CMK (cell line): Measurements from ENCODE around the gene SYCN.

Source experiments
- DNase-seq: peaks from one replicate; pipeline ENCODE4 v3.0.0-alpha.2; 2010; ENCODE audit warnings: low read depth

Gene SYCN

DNA sequence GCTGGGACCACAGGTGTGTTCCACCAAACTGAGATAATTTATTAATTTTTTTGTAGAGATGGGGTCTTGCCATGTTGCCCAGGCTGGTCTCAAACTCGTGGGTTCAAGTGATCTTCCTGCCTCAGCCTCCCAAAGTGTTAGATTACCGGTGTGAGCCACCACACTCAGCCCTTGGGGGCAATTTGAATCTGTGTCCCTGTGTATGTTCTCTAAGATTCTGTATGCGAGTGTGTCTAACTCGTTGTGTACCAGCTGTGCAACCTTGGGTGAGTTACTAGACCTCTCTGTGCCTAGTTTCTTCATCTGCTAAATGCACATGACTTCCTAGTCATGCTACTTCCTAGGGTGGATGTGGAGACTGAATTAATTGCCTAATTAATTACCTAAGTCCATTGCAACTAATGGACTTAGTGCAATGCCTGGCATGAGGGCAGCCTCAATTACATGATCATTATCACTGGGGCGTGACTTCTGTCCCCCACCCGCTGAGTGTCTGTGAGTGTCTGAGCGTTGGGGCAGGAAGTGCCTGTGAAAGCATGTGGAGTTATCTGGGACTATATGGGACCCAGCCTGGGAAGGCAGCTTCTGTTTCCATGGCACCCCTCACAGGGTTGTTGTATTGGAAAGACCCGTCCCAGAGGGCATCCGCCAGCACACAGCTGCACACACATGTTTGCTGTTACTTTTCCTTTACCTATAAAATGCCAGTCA lies 9.1 kb downstream of the SYCN start:
- no peak for DNase-seq

GRCh38 chr19:39193803-39194202 lies 10.3 kb downstream of the SYCN start:
- DNase-seq, result no peak

DNA sequence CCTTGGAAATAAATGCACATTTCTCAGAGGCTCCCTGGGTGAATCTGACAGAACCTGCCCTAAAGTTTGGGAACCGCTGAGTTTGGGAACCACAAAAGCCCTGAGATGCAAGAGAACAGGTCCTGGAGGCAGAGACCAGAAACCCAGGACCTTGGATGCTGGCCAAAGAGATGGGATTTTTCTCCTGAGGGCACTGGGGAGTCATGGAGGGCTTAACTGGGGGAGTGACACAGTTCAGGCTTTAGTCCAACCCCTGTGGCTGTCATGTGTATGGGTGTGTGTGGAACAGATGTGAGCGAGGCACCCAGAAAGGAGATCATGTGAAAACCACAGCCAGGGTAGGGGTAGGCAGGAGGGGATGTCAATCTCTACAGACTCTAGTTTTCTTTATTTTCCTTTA lies 11.2 kb downstream of the SYCN start:
- no peak for DNase-seq

GRCh38 chr19:39190768-39191167 lies 13.3 kb downstream of the SYCN start:
- DNase-seq, result no peak

- DNase-seq, result no peak
Measured at GRCh38 chr19:39188960-39189359, 15.1 kb downstream of the SYCN start.

GRCh38 chr19:39187552-39187943 lies 16.5 kb downstream of the SYCN start:
- no peak for DNase-seq

GRCh38 chr19:39186391-39186790 lies 17.7 kb downstream of the SYCN start:
- no peak for DNase-seq

GRCh38 chr19:39183104-39183503 lies 21.0 kb downstream of the SYCN start:
- no peak for DNase-seq

DNA sequence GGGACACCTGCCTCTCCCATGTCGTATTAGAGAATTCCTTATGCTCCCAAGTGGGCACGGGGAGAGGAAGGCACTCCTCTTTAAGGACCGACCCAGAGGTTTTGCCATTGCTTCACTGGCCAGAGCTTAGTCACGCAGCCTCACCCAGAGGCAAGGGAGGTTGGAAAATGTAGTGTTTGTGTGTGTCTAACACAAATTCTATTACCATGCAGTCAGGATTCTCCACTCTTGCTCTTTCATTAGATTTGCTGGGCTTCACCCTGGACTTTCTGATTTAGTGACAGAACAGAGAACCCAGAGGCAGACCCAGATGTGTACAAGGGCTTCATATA lies 21.9 kb downstream of the SYCN start:
- DNase-seq, result no peak

GRCh38 chr19:39181500-39182173 lies 22.4 kb downstream of the SYCN start:
- DNase-seq, result no peak

- DNase-seq, result no peak
Measured at GRCh38 chr19:39180749-39181148, 23.3 kb downstream of the SYCN start.

DNA sequence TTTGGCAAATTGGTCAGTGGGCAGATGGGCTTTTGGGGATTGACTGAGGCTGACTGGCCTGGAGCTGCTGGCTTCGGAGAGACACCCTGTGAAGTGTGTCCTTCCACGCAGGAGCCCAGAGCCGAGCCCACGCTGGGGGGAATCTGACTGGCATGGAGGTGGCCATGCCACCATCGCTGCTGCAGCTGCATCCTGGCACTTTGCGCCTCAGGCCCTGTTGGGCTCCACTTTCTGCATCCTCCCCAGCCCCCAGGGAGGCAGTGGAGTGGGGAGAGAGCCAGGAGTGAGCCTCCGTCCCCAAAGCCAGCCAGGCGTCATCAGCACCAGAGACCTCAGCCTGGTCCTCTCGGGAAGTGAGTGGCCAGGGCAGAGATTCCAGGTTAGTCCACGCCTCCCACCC lies 24.3 kb downstream of the SYCN start:
- no peak for DNase-seq

DNA sequence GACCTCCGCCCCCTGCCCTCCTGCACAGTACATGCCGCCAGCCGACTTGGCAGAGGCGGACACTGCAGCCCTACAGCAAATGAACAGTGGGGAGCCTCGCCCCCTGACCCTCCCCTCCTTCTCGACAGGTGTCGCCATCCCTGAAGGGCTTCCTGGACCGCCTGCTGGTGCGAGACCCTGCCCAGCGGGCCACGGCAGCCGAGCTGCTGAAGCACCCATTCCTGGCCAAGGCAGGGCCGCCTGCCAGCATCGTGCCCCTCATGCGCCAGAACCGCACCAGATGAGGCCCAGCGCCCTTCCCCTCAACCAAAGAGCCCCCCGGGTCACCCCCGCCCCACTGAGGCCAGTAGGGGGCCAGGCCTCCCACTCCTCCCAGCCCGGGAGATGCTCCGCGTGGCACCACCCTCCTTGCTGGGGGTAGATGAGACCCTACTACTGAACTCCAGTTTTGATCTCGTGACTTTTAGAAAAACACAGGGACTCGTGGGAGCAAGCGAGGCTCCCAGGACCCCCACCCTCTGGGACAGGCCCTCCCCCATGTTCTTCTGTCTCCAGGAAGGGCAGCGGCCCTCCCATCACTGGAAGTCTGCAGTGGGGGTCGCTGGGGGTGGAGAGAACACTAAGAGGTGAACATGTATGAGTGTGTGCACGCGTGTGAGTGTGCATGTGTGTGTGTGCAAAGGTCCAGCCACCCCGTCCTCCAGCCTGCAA lies 25.6 kb downstream of the SYCN start:
- no peak for DNase-seq

GRCh38 chr19:39177736-39178135 lies 26.3 kb downstream of the SYCN start:
- no peak for DNase-seq

DNA sequence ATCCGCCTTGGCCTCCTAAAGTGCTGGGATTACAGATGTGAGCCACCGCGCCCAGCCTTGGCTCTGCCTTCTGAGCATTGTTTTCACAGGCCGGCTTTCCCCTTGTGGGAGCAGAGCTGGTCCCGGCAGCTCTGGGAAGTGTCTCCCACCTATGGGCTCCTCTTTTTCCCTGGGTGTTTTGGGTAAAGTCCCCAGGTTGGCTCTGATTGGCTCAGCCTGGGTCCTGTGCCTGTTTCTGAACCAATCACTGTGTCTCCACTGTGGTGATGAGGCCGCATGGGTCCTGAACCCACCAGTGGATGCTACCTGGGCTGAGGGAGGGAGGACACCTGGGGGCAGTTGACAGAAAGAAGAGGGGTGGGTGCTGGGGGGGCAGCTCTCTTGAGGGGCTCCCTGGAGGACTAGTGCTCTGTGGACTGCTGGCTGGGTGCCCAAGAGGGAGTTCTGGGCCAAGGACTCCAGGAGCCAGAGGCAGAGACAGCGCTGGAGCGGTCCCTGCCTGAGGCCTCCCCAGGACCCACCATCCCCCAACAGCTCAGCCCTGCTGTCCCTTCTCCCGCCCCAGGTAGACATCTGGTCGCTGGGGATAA lies 26.9 kb downstream of the SYCN start:
- DNase-seq, result no peak

DNA sequence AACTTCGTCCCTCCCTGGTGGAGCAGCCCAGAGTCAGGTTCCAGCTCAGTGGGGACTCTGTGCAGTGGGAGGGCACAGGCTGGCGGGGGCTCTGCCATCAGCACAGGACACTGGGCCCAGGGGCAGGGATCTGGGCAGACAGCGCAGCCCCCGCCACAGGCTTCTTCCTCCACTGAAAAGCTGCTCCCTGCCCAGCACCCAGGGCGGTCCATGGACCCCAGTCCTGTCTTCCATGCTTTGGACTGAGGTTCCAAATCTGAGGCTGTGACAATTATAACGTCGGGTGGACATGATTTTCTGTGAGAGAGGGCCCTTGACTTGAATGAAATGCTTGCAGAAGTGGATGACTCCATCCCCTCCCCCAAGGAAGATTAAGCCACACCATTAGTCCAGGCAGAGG lies 28.5 kb downstream of the SYCN start:
- DNase-seq, result no peak

DNA sequence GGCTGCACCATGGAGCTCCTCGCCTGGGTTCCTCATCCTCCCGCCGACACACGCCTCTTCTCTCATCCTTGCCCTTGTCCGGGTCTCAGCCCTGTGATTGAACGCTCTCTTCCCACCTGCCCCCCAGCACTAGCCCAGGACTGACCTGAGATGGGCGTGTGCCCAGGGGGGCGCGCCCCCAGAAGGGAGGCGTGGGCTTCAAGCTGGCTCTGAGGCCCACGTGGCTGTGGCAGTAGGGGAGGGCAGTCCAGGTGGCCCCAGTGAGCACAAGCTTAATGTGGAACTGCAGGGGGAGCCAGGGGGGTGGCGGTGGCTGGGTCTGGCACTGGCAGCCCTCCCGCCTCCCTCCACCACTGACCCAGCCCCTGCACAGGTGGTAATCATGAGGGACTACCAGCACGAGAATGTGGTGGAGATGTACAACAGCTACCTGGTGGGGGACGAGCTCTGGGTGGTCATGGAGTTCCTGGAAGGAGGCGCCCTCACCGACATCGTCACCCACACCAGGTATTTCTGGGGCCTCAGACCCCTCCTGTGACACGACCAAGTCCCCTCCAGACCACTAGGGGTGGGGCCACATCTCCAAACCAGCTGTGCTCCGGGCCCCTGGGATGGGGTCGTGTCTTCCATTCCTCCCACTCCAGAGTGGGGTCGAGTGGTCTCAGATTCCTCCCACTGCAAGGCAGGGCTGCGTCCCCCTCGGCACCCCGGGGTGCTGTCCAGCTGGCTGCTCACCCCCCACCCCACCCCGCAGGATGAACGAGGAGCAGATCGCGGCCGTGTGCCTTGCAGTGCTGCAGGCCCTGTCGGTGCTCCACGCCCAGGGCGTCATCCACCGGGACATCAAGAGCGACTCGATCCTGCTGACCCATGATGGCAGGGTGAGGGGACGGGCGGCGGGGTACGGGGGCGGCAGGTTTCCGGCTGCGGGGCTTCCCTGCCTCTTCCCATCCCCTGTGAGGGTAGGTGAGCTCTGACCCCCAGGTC lies 29.2 kb downstream of the SYCN start:
- DNase-seq, result no peak

DNA sequence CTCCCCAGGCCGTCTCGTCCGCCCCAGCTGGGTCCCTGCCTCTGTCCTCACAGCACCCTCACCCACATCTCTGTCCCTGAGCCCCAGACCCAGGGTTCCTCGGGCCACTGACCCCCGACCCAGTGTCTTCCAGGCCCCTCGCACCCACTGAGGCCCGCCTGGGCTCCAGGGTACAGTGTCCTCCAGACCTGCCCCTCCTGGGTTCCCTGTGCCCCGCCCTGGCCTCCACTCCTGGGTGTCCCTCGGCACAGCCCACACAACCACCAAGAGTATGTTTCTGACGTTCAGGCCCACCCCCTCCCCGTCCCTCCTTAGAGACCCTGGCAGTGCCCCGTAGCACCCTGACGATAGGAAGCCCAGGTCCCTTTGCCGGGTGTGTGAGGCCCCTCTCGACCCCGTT lies 29.9 kb downstream of the SYCN start:
- no peak for DNase-seq

GRCh38 chr19:39173502-39173991 lies 30.5 kb downstream of the SYCN start:
- no peak for DNase-seq

DNA sequence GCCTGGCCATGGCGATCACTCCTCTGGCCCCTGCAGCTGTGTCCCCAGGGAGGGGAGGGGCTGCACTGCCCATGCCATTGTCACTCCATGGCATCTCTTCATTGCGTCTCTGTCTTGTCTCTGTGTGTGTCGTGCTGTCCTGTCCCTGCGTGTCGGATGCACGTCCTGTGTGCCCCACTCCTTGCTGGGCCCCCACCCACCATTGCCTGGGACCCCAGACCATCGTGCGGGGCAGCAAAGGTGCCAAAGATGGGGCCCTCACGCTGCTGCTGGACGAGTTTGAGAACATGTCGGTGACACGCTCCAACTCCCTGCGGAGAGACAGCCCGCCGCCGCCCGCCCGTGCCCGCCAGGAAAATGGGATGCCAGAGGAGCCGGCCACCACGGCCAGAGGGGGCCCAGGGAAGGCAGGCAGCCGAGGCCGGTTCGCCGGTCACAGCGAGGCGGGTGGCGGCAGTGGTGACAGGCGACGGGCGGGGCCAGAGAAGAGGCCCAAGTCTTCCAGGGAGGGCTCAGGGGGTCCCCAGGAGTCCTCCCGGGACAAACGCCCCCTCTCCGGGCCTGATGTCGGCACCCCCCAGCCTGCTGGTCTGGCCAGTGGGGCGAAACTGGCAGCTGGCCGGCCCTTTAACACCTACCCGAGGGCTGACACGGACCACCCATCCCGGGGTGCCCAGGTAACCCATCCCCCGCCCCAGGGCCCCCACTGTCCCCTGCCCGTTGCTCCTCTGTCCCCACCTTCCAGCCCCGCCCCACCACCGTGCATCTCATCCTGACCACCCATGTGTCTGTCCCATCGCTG lies 31.2 kb downstream of the SYCN start:
- no peak for DNase-seq
